WTC11 (cell line): ENCODE measurements around the gene STRADA. TPM values are rescaled to one million over a fixed set of nuclear protein-coding genes. Genes with fewer than 3 reads are reported as not detected.

Experiments used
- ATAC-seq: fragments of 200-7000 bp; cut with Tn5 transposase; 2 replicates; pipeline ENCODE4 v1.10.0; 2021; ENCODE audit warnings: mild to moderate bottlenecking, moderate library complexity
- CTCF ChIA-PET: fragments of 300-600 bp; sonication (Branson Sonifier 250); formaldehyde crosslinking; loops from one replicate; lab custom pipeline; 2021; ENCODE audit warnings: antibody characterized with exemption; lab: Charles Lee
- POLR2A ChIA-PET: fragments of 350-600 bp; sonication (Branson Sonifier 250); formaldehyde crosslinking; loops from one replicate; lab custom pipeline; 2021; ENCODE audit warnings: antibody characterized with exemption; lab: Charles Lee
- DNase-seq: peaks from one replicate; pipeline ENCODE4 v3.0.0; 2021; ENCODE audit warnings: low spot score
- H3K27ac Mint-ChIP-seq: 2 replicates; pipeline ENCODE4 v1.8.0; 2021; ENCODE audit warnings: mixed read lengths
- H3K27me3 Mint-ChIP-seq: 2 replicates; pipeline ENCODE4 v1.8.0; 2021; ENCODE audit warnings: low read depth, mild to moderate bottlenecking, moderate library complexity, mixed read lengths
- H3K36me3 Mint-ChIP-seq: 2 replicates; pipeline ENCODE4 v1.8.0; 2021; ENCODE audit warnings: mixed read lengths
- H3K4me1 Mint-ChIP-seq: 2 replicates; pipeline ENCODE4 v1.8.0; 2022; ENCODE audit warnings: mixed read lengths
- H3K4me3 Mint-ChIP-seq: 2 replicates; pipeline ENCODE4 v1.8.0; 2021; ENCODE audit warnings: mild to moderate bottlenecking, moderate library complexity, mixed read lengths
- H3K9me3 Mint-ChIP-seq: 2 replicates; pipeline ENCODE4 v1.8.0; 2021; ENCODE audit warnings: mixed read lengths
- ESRRA ChIP-seq: sonication (generic); formaldehyde crosslinking; IDR thresholded peaks from 2 replicates; pipeline ENCODE4 v1.8.1; 2022; ENCODE audit warnings: mild to moderate bottlenecking, missing genetic modification reagents, borderline replicate concordance
- FOXK1 ChIP-seq: sonication (generic); formaldehyde crosslinking; IDR thresholded peaks from 2 replicates; pipeline ENCODE4 v1.8.0; 2022; ENCODE audit warnings: mild to moderate bottlenecking, moderate library complexity, missing genetic modification reagents
- GABPB1 ChIP-seq: sonication (generic); formaldehyde crosslinking; IDR thresholded peaks from 2 replicates; pipeline ENCODE4 v1.8.1; 2023; ENCODE audit warnings: mild to moderate bottlenecking, missing genetic modification reagents
- IRF2 ChIP-seq: sonication (generic); formaldehyde crosslinking; IDR thresholded peaks from 2 replicates; pipeline ENCODE4 v1.8.0; 2022; ENCODE audit warnings: low read depth, missing genetic modification reagents, borderline replicate concordance
- JAZF1 ChIP-seq: fragments of 250-450 bp; sonication (Bioruptor Pico); IDR thresholded peaks from 2 replicates; pipeline ENCODE4 v1.9.0; 2021; ENCODE audit warnings: moderate library complexity, mild to moderate bottlenecking, inconsistent platforms
- NR2C2 ChIP-seq: sonication (generic); formaldehyde crosslinking; IDR thresholded peaks from 2 replicates; pipeline ENCODE4 v1.8.0; 2022; ENCODE audit warnings: mild to moderate bottlenecking, missing genetic modification reagents
- RORB ChIP-seq: fragments of 250-450 bp; sonication (Bioruptor Pico); IDR thresholded peaks from 2 replicates; pipeline ENCODE4 v1.9.0; 2021; ENCODE audit warnings: mild to moderate bottlenecking
- STAT6 ChIP-seq: sonication (generic); formaldehyde crosslinking; conservative IDR thresholded peaks from 2 replicates; pipeline ENCODE4 v1.8.1; 2023; ENCODE audit warnings: mild to moderate bottlenecking, low read depth, missing genetic modification reagents, moderate library complexity
- TEAD1 ChIP-seq: sonication (generic); formaldehyde crosslinking; IDR thresholded peaks from 2 replicates; pipeline ENCODE4 v1.8.0; 2022; ENCODE audit warnings: mild to moderate bottlenecking, missing genetic modification reagents
- TEAD4 ChIP-seq: sonication (generic); formaldehyde crosslinking; IDR thresholded peaks from 2 replicates; pipeline ENCODE4 v1.8.0; 2022; ENCODE audit warnings: mild to moderate bottlenecking, missing genetic modification reagents
- TP53 ChIP-seq: sonication (generic); formaldehyde crosslinking; IDR thresholded peaks from 2 replicates; pipeline ENCODE4 v1.8.1; 2023; ENCODE audit warnings: mild to moderate bottlenecking, missing genetic modification reagents
- USF2 ChIP-seq: sonication (generic); formaldehyde crosslinking; IDR thresholded peaks from 2 replicates; pipeline ENCODE4 v1.8.1; 2023; ENCODE audit warnings: mild to moderate bottlenecking, missing genetic modification reagents, moderate library complexity
- ZBTB43 ChIP-seq: sonication (generic); formaldehyde crosslinking; IDR thresholded peaks from 2 replicates; pipeline ENCODE4 v1.8.1; 2023; ENCODE audit warnings: mild to moderate bottlenecking, missing genetic modification reagents
- ZNF263 ChIP-seq: sonication (generic); formaldehyde crosslinking; IDR thresholded peaks from 2 replicates; pipeline ENCODE4 v1.8.1; 2022; ENCODE audit warnings: low read depth, mild to moderate bottlenecking, moderate library complexity, missing genetic modification reagents
- ZNF317 ChIP-seq: sonication (generic); formaldehyde crosslinking; IDR thresholded peaks from 2 replicates; pipeline ENCODE4 v1.8.1; 2023; ENCODE audit warnings: low read depth, mild to moderate bottlenecking, moderate library complexity, missing genetic modification reagents, borderline replicate concordance
- ZNF416 ChIP-seq: fragments of 250-450 bp; sonication (Bioruptor Pico); IDR thresholded peaks from 2 replicates; pipeline ENCODE4 v1.9.0; 2021; ENCODE audit warnings: mild to moderate bottlenecking, inconsistent platforms
- total RNA-seq: library from RNA; stranded (reverse); gene quantifications from 3 replicates; pipeline ENCODE4 v1.2.3, GENCODE V29; 2021
- TF ChIP-seq, protein P1 (sequence below): sonication (generic); formaldehyde crosslinking; IDR thresholded peaks from 2 replicates; pipeline ENCODE4 v1.8.0; 2022; ENCODE audit warnings: mild to moderate bottlenecking, missing genetic modification reagents
- TF ChIP-seq, protein P2 (sequence below): fragments of 250-450 bp; sonication (Bioruptor Pico); IDR thresholded peaks from 2 replicates; pipeline ENCODE4 v1.9.0; 2021; ENCODE audit warnings: mild to moderate bottlenecking

The STRADA gene
- total RNA-seq, 1 experiment from 2014 or later: 36.6 TPM

DNA sequence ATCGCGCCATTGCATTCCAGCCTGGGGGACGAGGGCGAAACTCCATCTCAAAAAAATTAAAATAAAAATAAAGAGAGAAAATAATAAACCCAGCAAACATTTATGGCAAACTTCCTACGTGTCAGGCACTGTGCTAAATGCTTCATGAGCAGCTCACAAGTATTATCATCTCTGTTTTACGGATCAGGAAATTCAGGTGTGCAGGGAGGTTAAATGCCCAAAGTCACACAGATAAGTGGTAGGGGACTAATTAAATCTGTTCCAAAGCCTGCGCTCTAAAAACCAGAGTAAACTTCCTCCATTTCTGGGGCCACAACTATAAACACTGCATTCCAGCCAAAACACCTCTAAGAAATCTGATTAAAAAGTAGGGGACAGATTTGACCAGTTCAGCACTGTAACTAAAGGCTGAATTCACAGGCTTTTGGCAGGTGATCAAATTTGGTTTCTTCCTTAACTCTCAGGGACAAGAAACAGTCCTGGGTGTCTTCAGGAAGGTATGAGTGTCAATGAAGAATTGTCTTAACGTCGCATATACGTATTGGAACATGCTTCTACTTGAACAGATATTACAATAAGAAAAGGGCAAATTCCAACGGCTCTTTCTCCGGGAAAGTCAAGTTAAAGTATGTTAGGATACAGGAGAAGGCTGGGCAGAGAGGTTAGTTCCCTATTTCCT is 996 bp downstream of the STRADA start:
- Mint-ChIP-seq H3K4me1 (peaks cover 8% of the 10 kb centered on the region), H3K4me3 (peak overlapping the region; percentile 97), H3K36me3 (peaks cover 2% of the 10 kb centered on the region), H3K27ac (peak overlapping the region; percentile 89), H3K27me3 (no peaks in the 10 kb centered on the region), H3K9me3 (no peaks in the 10 kb centered on the region)
- ChIA-PET POLR2A (interaction anchor here (1.0 kb wide), 1 partner anchor 29 kb away, joined by 3 read pairs; no protein-coding TSS in a partner anchor), CTCF (interaction anchor here (1.0 to 1.2 kb wide), 2 partner anchors 33 to 40 kb away, joined by 3 to 4 read pairs; partner anchors contain the start of gene CCDC47)
- no peak for ATAC-seq
- TF ChIP-seq JAZF1 (no peak), ESRRA (CRISPR knock-in tag) (no peak), TEAD1 (no peak), USF2 (no peak), TP53 (CRISPR knock-in tag) (no peak), TEAD4 (CRISPR knock-in tag) (no peak), ZNF416 (CRISPR knock-in tag) (no peak), ZNF263 (no peak)
- TF ChIP-seq, protein P1, sequence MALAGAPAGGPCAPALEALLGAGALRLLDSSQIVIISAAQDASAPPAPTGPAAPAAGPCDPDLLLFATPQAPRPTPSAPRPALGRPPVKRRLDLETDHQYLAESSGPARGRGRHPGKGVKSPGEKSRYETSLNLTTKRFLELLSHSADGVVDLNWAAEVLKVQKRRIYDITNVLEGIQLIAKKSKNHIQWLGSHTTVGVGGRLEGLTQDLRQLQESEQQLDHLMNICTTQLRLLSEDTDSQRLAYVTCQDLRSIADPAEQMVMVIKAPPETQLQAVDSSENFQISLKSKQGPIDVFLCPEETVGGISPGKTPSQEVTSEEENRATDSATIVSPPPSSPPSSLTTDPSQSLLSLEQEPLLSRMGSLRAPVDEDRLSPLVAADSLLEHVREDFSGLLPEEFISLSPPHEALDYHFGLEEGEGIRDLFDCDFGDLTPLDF (CRISPR knock-in tag): no peak
- TF ChIP-seq, protein P2, sequence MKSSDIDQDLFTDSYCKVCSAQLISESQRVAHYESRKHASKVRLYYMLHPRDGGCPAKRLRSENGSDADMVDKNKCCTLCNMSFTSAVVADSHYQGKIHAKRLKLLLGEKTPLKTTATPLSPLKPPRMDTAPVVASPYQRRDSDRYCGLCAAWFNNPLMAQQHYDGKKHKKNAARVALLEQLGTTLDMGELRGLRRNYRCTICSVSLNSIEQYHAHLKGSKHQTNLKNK: no peak
- DNase-seq: no peak

GRCh38 chr17:63735691-63736090 is 5.9 kb downstream of the STRADA start:
- ATAC-seq: no peak
- Mint-ChIP-seq H3K27ac (peak overlapping the region; percentile 5; the same call in 1 of the 2 replicates), H3K9me3 (no peaks in the 10 kb centered on the region), H3K36me3 (no peaks in the 10 kb centered on the region), H3K4me3 (no peak overlapping the region), H3K4me1 (peaks cover 7% of the 10 kb centered on the region), H3K27me3 (no peaks in the 10 kb centered on the region)
- CTCF ChIA-PET: no interaction called here
- no peak for DNase-seq
- TF ChIP-seq RORB (no peak), NR2C2 (no peak), ZNF317 (CRISPR knock-in tag) (no peak), IRF2 (CRISPR knock-in tag) (no peak), ZBTB43 (CRISPR knock-in tag) (no peak), STAT6 (no peak), FOXK1 (CRISPR knock-in tag) (no peak), GABPB1 (CRISPR knock-in tag) (no peak)
- POLR2A ChIA-PET: no interaction called here
